K562 (cell line): ENCODE results near the gene HSPB7.

Source experiments
- CHD2 ChIP-seq: IDR thresholded peaks from 2 replicates; pipeline ENCODE4 v1.6.1; 2011; ENCODE audit warnings: low read depth, low read length
- CREB1 ChIP-seq, 2 experiments: sonication (generic) in 1 of 2; formaldehyde crosslinking in 1 of 2; IDR thresholded peaks; 2 replicates each; pipeline versions ENCODE4 v1.6.1 to v1.8.0; 2012 to 2022; ENCODE audit warnings: inconsistent platforms in 1 of 2, mild to moderate bottlenecking in 1 of 2, missing genetic modification reagents in 1 of 2, moderate library complexity in 1 of 2
- CTBP1 ChIP-seq: fragments of 450-650 bp; IDR thresholded peaks from 2 replicates; pipeline ENCODE4 v1.6.1; 2016; ENCODE audit warnings: borderline replicate concordance
- EP400 ChIP-seq: fragments of 450-650 bp; IDR thresholded peaks from 2 replicates; pipeline ENCODE4 v1.6.1; 2017; ENCODE audit warnings: antibody characterized with exemption, mild to moderate bottlenecking, moderate library complexity
- JUND ChIP-seq, 2 experiments: IDR thresholded peaks; 2 replicates in 1 of 2; 3 replicates in 1 of 2; pipeline ENCODE4 v1.6.1; 2011; ENCODE audit warnings: borderline replicate concordance in 2 of 2, low read depth in 2 of 2, low read length in 2 of 2, improper control_type of control experiment in 1 of 2, missing biosample characterization in 1 of 2, missing genetic modification characterization in 1 of 2, missing genetic modification reagents in 1 of 2
- MXI1 ChIP-seq: IDR thresholded peaks from 2 replicates; pipeline ENCODE4 v1.6.1; 2011; ENCODE audit warnings: low read depth, mild to moderate bottlenecking, improper control_type of control experiment, low read length
- POLR2A ChIP-seq: fragments of 450-650 bp; conservative IDR thresholded peaks from 2 replicates; pipeline ENCODE4 v1.6.1; 2016
- ZNF174 ChIP-seq: fragments of 250-450 bp; sonication (Bioruptor Pico); IDR thresholded peaks from 2 replicates; pipeline ENCODE4 v1.4.0; 2020; ENCODE audit warnings: mild to moderate bottlenecking
- ZNF79 ChIP-seq: fragments of 250-450 bp; sonication (Bioruptor Pico); IDR thresholded peaks from 2 replicates; pipeline ENCODE4 v1.4.0; 2020; ENCODE audit warnings: low read depth, mild to moderate bottlenecking, moderate library complexity
- TF ChIP-seq, protein P1 (sequence below), 2 experiments: fragments of 450-650 bp; formaldehyde crosslinking in 1 of 2; IDR thresholded peaks; 2 replicates each; pipeline versions ENCODE4 v1.4.0 to v1.6.1; 2014 to 2020; ENCODE audit warnings: mild to moderate bottlenecking in 2 of 2, borderline replicate concordance in 1 of 2, low read depth in 1 of 2
- TF ChIP-seq, protein P2 (sequence below): sonication (generic); formaldehyde crosslinking; IDR thresholded peaks from 2 replicates; pipeline ENCODE4 v1.8.0; 2022; ENCODE audit warnings: missing genetic modification reagents, mild to moderate bottlenecking, borderline replicate concordance
- TF ChIP-seq, protein P3 (sequence below): fragments of 450-650 bp; IDR thresholded peaks from 2 replicates; pipeline ENCODE4 v1.6.1; 2016
- TF ChIP-seq, protein P4 (sequence below), 2 experiments: fragments of 450-650 bp; IDR thresholded peaks; 2 replicates each; pipeline ENCODE4 v1.6.1; 2016

- TF ChIP-seq MXI1 (no peak), JUND (IDR thresholded peaks at IDR 0.05; ENCODE audit: borderline replicate concordance, low read depth, low read length) (no peak), JUND (tag; IDR thresholded peaks at IDR 0.05; ENCODE audit: borderline replicate concordance, low read depth, low read length) (no peak), CTBP1 (no peak), POLR2A (no peak), CREB1 (IDR thresholded peaks at IDR 0.05) (no peak), CREB1 (CRISPR knock-in tag; IDR thresholded peaks at IDR 0.05) (no peak), ZNF174 (no peak), ZNF79 (CRISPR knock-in tag) (no peak), CHD2 (no peak), EP400 (no peak)
- TF ChIP-seq, protein P1, sequence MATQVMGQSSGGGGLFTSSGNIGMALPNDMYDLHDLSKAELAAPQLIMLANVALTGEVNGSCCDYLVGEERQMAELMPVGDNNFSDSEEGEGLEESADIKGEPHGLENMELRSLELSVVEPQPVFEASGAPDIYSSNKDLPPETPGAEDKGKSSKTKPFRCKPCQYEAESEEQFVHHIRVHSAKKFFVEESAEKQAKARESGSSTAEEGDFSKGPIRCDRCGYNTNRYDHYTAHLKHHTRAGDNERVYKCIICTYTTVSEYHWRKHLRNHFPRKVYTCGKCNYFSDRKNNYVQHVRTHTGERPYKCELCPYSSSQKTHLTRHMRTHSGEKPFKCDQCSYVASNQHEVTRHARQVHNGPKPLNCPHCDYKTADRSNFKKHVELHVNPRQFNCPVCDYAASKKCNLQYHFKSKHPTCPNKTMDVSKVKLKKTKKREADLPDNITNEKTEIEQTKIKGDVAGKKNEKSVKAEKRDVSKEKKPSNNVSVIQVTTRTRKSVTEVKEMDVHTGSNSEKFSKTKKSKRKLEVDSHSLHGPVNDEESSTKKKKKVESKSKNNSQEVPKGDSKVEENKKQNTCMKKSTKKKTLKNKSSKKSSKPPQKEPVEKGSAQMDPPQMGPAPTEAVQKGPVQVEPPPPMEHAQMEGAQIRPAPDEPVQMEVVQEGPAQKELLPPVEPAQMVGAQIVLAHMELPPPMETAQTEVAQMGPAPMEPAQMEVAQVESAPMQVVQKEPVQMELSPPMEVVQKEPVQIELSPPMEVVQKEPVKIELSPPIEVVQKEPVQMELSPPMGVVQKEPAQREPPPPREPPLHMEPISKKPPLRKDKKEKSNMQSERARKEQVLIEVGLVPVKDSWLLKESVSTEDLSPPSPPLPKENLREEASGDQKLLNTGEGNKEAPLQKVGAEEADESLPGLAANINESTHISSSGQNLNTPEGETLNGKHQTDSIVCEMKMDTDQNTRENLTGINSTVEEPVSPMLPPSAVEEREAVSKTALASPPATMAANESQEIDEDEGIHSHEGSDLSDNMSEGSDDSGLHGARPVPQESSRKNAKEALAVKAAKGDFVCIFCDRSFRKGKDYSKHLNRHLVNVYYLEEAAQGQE (IDR thresholded peaks at IDR 0.05; ENCODE audit: borderline replicate concordance) = no peak
- TF ChIP-seq, protein P1 (CRISPR knock-in tag; IDR thresholded peaks at IDR 0.05; ENCODE audit: low read depth) = no peak
- TF ChIP-seq, protein P2, sequence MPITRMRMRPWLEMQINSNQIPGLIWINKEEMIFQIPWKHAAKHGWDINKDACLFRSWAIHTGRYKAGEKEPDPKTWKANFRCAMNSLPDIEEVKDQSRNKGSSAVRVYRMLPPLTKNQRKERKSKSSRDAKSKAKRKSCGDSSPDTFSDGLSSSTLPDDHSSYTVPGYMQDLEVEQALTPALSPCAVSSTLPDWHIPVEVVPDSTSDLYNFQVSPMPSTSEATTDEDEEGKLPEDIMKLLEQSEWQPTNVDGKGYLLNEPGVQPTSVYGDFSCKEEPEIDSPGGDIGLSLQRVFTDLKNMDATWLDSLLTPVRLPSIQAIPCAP (CRISPR knock-in tag) = no peak
- TF ChIP-seq, protein P3, sequence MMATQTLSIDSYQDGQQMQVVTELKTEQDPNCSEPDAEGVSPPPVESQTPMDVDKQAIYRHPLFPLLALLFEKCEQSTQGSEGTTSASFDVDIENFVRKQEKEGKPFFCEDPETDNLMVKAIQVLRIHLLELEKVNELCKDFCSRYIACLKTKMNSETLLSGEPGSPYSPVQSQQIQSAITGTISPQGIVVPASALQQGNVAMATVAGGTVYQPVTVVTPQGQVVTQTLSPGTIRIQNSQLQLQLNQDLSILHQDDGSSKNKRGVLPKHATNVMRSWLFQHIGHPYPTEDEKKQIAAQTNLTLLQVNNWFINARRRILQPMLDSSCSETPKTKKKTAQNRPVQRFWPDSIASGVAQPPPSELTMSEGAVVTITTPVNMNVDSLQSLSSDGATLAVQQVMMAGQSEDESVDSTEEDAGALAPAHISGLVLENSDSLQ = no peak
- TF ChIP-seq, protein P4, sequence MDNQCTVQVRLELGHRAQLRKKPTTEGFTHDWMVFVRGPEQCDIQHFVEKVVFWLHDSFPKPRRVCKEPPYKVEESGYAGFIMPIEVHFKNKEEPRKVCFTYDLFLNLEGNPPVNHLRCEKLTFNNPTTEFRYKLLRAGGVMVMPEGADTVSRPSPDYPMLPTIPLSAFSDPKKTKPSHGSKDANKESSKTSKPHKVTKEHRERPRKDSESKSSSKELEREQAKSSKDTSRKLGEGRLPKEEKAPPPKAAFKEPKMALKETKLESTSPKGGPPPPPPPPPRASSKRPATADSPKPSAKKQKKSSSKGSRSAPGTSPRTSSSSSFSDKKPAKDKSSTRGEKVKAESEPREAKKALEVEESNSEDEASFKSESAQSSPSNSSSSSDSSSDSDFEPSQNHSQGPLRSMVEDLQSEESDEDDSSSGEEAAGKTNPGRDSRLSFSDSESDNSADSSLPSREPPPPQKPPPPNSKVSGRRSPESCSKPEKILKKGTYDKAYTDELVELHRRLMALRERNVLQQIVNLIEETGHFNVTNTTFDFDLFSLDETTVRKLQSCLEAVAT (IDR thresholded peaks at IDR 0.05) = no peak
Measured at GRCh38 chr1:16026723-16027484, 9.1 kb upstream of the HSPB7 start.
